Fibroblast of skin of scalp (primary cell): ENCODE data around the gene PDE4D.

ENCODE experiments used
- DNase-seq: peaks from one replicate; pipeline ENCODE4 v3.0.0-alpha.2; 2013

Gene PDE4D

GRCh38 chr5:59128646-59129290, 764.8 kb downstream of the PDE4D start:
- DNase-seq = peak; percentile 27

GRCh38 chr5:59126708-59127573, 766.6 kb downstream of the PDE4D start:
- DNase-seq = peak; percentile 68

DNA sequence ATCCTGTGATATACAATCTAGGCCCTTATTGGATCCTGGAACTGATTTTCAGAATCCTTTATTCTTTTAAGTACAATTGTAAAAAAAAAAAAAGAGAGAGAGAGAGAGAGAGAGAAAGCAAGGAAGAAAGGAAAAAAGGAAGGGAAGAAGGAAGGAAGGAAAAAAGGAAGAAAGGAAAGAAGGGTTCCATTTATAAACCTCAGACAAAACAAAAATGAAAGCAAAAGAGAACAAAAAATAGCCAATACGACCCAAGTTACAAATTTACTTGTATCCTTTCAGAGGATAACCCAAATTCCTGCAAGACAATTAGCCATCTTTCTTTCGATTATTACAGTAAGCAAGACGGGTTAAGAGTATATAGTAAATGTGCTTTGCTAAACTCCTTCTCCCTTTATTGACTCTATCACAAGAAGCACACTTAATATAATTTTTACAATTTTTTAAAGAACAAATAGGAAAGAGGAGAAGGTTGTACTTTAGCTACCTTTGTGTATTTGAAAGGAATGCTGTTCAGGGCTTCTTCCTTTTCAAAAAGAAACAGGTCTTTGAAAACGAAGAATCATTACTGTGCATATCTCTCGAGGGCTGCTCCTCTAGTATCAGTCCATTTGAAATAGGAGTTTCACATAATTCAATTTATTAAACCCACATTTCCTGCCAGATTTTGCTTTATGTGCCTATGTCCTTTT, 767.4 kb downstream of the PDE4D start:
- no peak for DNase-seq

- peak; percentile 31 for DNase-seq
Measured at GRCh38 chr5:59125011-59125961, 768.2 kb downstream of the PDE4D start.

DNA sequence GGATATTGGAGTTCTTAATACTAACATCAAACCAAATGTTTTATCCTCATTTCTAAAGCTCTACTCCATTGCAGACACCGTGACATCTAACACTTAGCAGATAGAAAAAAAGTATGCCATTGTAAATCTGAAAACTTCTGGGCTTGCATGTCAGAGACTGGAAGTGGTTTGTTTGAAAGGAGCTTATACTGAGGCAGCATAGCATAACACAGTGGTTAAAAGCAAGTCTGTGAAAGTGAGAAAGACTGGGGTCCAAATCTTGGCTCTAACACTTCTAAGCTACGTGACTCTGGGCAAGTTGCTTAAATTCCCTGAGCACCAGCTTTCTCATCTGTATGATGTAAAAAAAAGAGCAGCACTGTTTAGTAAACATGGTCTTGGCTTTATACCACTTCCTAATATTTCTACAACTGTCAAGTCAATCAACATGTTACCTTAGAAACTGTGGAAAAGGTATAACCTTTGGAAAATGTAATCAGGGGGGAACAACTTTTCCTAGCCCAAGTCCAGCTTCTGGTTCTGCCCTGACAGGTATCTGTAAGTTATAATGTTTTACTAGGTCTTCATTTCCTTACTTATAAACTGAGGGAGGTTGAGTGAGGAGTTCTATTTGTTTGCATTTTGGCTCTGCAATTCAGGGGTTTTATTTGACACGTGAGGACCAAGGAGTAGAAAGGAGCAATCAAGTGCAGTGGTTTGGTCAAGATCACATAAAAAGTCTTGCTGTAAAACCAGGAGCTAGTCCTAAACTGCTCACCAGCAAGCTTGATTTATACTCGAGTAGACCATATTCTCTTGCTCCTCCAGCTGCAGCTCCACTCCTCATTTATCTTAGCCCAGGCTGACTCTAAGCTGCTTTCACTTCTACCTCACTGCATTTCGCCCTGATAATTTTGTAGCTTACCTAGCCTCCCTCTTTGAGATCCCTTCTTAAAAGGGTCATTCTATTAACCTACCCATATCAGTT, 769.6 kb downstream of the PDE4D start:
- no peak for DNase-seq

- no peak for DNase-seq
Measured at GRCh38 chr5:59119480-59119879, 774.0 kb downstream of the PDE4D start.

GRCh38 chr5:59117320-59117719, 776.2 kb downstream of the PDE4D start:
- no peak for DNase-seq

DNA sequence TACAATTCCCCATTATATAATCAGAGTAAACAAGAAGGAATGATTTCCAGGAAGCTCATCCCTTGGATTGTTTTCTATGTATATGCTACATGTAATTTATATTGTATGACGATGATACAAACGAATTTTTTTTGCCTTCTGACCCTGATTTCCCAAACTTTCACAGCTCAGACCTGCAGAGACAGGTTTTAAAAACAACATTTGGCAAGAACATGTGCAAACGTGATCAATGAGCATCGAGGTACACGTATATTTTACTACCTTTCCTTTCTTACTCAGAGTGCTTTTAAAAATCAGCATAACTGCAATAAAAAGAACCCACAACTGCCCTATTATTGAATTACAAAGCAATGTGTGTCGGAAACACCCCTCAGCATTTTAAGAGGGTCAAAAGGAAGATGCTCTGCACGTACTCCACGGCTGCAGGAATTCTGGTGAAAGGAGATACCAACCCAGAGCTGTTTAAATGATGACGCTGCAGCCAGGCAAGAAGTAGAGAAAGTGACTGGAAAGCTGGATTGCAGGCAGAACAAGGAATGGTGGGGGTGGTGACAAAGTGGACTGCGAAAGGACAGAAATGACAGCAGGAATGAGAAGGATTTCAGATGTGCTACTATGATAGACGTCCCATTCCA, 777.2 kb downstream of the PDE4D start:
- DNase-seq = peak; percentile 66

DNA sequence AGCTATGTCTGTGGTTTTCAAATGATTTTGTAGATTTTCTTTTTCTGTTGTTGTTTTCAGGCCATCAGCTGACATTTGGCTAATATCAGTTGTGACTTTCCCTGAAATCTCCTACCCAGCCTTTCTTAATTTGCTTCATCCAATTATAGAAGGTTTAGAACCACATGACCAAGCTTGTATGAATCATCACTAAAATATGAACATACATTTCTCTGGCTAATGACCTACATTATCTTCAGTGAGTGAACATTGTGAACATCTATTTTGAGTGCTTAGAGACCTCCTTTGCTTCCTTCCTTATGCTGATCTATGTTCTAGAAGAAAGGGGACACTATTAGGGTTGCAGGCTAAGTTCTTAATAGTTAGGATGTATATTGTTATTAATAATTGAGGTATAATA, 778.2 kb downstream of the PDE4D start:
- DNase-seq = peak; percentile 62

DNA sequence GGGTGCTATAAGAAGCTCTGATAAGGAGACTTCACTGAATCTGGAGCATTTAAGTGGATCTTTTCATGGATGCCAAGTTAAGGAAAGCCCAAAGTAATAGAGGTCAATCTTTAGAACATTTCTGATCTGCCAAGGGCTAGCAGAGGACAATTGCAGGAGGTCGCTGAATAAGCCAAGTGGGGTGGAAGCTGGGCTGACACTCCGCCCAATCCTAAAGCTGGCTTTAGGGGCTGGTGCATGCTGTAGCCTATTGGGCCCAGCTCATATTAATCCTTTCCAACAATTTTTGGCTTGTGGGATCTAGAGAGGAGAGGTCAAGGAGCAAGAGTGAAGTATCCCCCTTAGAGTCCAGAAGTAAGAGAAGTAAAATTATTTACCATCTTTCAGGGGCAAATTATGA, 784.1 kb downstream of the PDE4D start:
- no peak for DNase-seq

- DNase-seq = no peak
Measured at GRCh38 chr5:59107692-59108091, 785.8 kb downstream of the PDE4D start.

DNA sequence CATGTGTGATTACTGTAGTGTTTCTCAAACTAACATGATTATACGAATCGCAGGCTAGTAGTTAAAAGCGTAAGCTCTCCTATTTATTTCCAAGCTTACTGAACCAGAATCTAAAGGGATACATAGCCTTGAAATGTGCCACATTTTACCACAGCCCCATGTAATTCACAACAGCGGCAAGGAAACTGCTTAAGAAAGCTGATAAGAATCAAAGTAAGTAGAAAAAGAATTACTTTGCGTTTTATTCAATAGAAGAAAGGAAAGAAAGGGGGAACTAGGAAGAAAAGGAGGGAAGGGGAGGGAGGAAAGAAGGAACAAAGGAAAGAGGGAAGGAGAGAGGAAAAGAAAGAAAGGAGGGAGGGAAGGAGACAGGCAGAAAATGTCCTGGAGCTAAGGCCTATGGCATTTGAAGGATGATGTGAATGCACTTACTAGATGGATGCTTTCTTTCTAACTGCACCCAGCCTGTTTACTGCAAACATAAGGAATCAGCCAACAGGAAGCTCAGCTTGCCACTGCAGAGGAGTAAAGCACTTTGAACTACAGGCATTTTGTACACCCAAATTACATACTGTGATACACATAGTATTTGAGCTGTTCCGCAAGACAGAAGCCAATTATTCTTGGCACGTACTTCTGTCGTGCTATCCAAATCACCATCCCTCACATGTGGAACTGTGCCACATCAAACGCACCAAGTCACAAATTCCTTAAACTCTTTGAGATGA, 789.0 kb downstream of the PDE4D start:
- peak; percentile 37 for DNase-seq

- no peak for DNase-seq
Measured at GRCh38 chr5:59103303-59103702, 790.2 kb downstream of the PDE4D start.

- no peak for DNase-seq
Measured at GRCh38 chr5:59102437-59102836, 791.1 kb downstream of the PDE4D start.

DNA sequence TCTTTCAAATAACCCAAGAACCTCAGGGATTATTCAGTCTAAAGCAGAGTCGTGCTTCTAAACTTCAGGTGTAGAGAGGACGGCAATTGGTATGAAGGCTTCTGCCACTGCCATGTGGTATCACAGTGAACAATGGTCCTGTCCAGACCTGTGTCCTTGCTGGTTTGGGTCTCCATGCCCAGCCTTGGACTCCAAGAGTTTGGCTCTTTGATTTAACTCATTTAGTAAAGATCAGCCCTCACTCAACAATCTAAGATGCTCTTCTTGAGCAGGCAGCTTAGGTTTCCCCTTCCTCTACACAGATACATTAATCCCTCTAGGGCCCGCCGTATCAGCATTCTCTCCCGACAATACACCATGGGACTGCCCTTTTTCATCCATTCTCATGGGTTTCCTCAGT, 792.7 kb downstream of the PDE4D start:
- DNase-seq = no peak

GRCh38 chr5:59099995-59100345, 793.6 kb downstream of the PDE4D start:
- DNase-seq = no peak

DNA sequence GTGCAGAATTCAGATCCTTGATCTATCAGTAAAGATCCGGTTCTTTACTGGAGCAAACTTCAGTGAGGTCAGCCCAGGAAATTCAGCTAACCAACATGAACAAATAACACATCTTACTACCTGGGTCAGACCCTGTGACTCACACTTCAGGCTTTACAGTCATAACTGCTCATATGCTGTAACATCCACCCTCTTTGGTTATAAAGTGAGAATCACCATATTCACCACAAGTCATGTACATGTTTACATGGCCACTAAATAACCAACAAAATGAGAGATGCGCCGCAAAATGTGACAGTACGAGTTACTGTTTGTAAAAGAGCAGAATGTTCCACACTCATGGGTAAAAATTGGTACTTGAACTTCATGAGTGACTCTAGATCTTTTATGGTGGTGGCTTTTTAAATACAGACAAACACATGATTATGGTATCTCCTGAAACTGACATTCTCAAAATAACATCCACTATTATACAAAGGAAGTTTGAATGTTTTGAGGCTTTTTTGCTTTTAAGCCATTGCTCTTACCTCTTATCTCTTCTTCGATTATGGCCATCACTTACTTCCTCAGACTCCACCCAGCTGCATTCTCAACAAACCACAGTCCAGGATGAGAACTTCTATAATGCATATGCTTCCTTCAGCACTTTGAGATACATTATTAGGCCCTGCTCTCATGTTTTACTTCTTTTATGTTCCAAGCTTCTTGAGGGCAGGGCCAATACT, 794.1 kb downstream of the PDE4D start:
- DNase-seq = peak; percentile 34

GRCh38 chr5:59098743-59099142, 794.8 kb downstream of the PDE4D start:
- no peak for DNase-seq

DNA sequence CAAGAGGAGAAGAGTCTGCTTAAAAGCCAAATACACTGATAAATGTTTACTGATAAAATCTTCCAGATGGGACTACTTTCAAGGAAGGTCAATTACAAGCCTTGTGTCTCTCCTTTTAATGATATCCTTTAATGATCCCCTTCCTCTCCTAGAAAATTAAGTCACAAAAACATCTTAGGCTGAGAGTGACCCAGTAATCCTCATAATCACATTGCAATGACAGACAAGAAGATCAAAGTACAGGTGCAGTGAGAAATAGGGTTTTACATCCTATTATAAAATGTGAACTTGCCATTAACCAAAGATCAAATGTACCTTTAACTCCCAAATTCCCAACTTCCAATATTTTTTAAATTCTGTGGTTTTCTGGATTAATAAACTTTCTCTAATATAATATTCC, 795.8 kb downstream of the PDE4D start:
- no peak for DNase-seq
